DND-41 (cell line): ENCODE measurements around the gene P2RX2.

Experiments used
- EZH2 ChIP-seq: IDR thresholded peaks from 3 replicates; pipeline ENCODE4 v1.6.1; 2012; ENCODE audit warnings: borderline replicate concordance, low read depth, mild to moderate bottlenecking, moderate library complexity, low read length, inconsistent platforms; ENCODE audit not compliant: severe bottlenecking
- TF ChIP-seq, protein P1 (sequence below): IDR thresholded peaks from 2 replicates; pipeline ENCODE4 v1.5.1; 2012; ENCODE audit warnings: borderline replicate concordance, low read length, moderate library complexity, mild to moderate bottlenecking; ENCODE audit not compliant: poor library complexity, severe bottlenecking; ENCODE audit errors: extremely low read depth

DNA sequence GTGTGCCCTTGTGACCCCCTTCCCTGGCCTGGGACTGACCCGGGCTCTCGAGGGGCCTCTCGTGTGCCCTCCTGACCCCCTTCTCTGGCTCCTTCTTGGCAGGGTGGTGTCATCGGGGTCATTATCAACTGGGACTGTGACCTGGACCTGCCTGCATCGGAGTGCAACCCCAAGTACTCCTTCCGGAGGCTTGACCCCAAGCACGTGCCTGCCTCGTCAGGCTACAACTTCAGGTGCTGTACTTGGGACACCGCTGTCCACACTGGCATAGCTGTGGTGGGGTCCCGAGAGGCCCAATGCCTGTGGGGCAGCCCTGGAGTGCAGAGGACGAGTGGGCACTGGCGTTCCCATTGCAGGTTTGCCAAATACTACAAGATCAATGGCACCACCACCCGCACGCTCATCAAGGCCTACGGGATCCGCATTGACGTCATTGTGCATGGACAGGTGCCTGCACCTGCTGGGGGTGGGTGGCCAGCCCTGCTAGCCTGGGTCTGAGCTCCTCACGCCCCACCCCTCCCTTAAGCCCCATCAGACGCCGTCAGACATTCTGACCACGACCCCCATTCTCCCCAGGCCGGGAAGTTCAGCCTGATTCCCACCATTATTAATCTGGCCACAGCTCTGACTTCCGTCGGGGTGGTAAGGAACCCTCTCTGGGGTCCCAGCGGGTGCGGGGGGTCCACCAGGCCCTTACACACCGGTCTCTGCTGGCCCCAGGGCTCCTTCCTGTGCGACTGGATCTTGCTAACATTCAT lies 2.5 kb downstream of the P2RX2 start:
- TF ChIP-seq, protein P1, sequence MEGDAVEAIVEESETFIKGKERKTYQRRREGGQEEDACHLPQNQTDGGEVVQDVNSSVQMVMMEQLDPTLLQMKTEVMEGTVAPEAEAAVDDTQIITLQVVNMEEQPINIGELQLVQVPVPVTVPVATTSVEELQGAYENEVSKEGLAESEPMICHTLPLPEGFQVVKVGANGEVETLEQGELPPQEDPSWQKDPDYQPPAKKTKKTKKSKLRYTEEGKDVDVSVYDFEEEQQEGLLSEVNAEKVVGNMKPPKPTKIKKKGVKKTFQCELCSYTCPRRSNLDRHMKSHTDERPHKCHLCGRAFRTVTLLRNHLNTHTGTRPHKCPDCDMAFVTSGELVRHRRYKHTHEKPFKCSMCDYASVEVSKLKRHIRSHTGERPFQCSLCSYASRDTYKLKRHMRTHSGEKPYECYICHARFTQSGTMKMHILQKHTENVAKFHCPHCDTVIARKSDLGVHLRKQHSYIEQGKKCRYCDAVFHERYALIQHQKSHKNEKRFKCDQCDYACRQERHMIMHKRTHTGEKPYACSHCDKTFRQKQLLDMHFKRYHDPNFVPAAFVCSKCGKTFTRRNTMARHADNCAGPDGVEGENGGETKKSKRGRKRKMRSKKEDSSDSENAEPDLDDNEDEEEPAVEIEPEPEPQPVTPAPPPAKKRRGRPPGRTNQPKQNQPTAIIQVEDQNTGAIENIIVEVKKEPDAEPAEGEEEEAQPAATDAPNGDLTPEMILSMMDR = no peak
- TF ChIP-seq EZH2 = no peak
